ENCODE data around the gene CTNNA1.

CTNNA1 gene

DNA sequence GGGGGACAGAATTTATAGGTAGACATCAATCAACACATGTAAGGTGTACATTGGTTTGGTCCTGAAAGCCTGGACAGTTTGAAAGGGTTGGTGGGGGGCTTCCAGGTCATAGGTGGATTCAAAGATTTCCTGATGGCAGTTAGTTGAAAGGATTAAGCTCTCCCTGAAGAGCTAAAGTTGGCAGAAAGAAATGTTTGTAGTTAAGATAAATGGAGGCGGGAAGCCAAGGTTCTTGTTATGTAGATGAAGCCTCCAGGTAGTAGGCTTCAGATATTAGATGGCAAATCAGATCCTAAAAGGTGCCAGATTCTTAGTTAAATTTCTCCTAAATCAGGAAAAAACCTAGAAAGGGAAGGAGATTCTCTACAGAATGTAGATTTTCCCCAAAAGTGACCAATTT, 130.9 kb downstream of the CTNNA1 start:
- no peak overlapping the region for H3K4me3 ChIP-seq (ENCODE audit: low read depth, low read length)
- no peak for TF ChIP-seq CTCF (IDR thresholded peaks at IDR 0.05; ENCODE audit: low read depth, low read length)

DNA sequence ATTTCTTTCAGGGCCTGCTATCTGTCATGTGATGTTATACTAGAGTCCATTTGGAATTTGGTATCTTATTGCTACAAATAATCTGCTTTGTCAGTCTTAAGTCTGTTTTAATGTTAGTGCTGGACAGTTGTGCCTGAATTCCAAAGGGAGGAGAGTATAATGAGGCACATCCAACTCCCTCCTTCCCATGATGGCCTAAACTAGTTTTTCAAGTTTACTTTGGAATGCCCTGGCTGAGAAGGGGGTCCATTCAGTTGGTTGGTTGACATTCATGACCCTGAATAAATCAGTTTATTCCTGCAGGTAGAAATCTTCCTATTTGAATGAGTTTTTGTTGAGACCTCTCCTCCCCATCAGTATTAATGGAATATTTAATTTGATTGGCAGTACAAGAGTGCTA, 131.3 kb downstream of the CTNNA1 start:
- TF ChIP-seq CTCF (IDR thresholded peaks at IDR 0.05; ENCODE audit: low read depth, low read length) = no peak
- H3K4me3 ChIP-seq (ENCODE audit: low read depth, low read length) = no peak overlapping the region

DNA sequence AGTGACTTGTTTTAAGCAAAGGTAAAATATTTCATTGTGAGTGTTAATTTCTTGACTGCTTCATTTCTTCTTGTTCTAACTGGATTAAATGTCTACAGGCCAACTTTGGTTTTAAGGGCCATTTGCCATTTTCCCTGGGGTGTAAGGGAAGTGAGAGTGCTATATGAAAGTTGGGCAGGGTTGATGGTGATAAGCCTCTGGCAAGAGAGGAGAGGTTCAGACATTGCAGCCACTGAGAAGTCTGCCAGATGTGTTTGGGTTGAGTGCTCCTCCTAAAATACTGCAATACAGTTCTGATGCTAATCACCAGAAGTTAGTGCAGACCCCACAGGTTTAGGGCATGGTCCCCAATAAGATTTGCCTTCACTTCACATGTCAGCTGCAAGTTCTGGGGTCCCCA, 136.8 kb downstream of the CTNNA1 start:
- no peak for TF ChIP-seq CTCF (IDR thresholded peaks at IDR 0.05; ENCODE audit: low read depth, low read length)
- H3K4me3 ChIP-seq (ENCODE audit: low read depth, low read length) = no peak overlapping the region

- no peak for TF ChIP-seq CTCF (IDR thresholded peaks at IDR 0.05; ENCODE audit: low read depth, low read length)
Measured at GRCh38 chr5:138890644-138891043, 137.4 kb downstream of the CTNNA1 start.

GRCh38 chr5:138895918-138896317, 142.7 kb downstream of the CTNNA1 start:
- no peak for TF ChIP-seq CTCF (IDR thresholded peaks at IDR 0.05; ENCODE audit: low read depth, low read length)
- H3K4me3 ChIP-seq (ENCODE audit: low read depth, low read length) = no peak overlapping the region

More at GRCh38 chr5:138890644-138891043, 137.4 kb downstream of the CTNNA1 start:
- no peak overlapping the region for H3K4me3 ChIP-seq (ENCODE audit: low read depth, low read length)

GRCh38 chr5:138898299-138898698, 145.1 kb downstream of the CTNNA1 start:
- no peak overlapping the region for H3K4me3 ChIP-seq (ENCODE audit: low read depth, low read length)
- no peak for TF ChIP-seq CTCF (IDR thresholded peaks at IDR 0.05; ENCODE audit: low read depth, low read length)

- H3K4me3 ChIP-seq (ENCODE audit: low read depth, low read length) = no peak overlapping the region
- no peak for TF ChIP-seq CTCF (IDR thresholded peaks at IDR 0.05; ENCODE audit: low read depth, low read length)
Measured at GRCh38 chr5:138898742-138899141, 145.5 kb downstream of the CTNNA1 start.

All from WI38 (cell line).